ENCODE measurements around the gene AGPAT2. TPM values are rescaled to one million over a fixed set of nuclear protein-coding genes. Genes with fewer than 3 reads are reported as not detected.

AGPAT2 gene
- total RNA-seq, 4 donors from 2014 or later, result 66.2 to 80.6 (median 75.8) TPM

DNA sequence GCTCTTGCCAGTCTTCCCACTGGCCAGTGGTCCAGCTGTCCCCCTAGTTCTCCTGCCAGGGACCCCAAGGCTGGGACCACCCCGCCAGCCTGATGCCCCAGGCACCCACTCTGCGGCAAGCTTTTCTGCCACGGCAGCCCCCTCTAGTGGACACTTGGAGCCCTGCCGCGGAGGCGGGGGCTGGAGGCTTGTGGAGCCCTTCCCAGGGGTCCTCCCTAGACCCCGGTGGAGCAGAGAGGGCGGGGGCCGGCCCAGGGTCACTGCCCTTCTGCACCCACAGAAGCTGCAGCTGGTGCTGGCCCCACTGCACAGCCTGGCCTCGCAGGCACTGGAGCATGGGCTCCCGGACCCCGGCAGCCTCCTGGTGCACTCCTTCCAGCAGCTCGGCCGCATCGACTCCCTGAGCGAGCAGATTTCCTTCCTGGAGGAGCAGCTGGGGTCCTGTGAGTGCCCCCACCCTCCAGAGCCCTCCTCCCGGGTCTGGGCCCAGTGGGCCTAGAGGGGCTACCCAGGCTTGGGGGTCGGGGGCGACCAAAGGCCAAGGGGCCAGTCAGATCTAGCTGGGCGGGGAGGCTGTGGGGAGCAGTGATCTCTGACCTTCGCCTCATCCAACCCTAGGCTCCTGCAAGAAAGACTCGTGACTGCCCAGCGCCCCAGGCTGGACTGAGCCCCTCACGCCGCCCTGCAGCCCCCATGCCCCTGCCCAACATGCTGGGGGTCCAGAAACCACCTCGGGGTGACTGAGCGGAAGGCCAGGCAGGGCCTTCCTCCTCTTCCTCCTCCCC lies 15.4 kb downstream of the AGPAT2 start:
- H3K4me3 ChIP-seq, result peak overlapping the region in 1 of 4 donors; percentile 30
- no peaks in the 10 kb centered on the region for H3K9me3 ChIP-seq
- no peak for TF ChIP-seq POLR2A (IDR thresholded peaks at IDR 0.05)
- TF ChIP-seq, protein P1, sequence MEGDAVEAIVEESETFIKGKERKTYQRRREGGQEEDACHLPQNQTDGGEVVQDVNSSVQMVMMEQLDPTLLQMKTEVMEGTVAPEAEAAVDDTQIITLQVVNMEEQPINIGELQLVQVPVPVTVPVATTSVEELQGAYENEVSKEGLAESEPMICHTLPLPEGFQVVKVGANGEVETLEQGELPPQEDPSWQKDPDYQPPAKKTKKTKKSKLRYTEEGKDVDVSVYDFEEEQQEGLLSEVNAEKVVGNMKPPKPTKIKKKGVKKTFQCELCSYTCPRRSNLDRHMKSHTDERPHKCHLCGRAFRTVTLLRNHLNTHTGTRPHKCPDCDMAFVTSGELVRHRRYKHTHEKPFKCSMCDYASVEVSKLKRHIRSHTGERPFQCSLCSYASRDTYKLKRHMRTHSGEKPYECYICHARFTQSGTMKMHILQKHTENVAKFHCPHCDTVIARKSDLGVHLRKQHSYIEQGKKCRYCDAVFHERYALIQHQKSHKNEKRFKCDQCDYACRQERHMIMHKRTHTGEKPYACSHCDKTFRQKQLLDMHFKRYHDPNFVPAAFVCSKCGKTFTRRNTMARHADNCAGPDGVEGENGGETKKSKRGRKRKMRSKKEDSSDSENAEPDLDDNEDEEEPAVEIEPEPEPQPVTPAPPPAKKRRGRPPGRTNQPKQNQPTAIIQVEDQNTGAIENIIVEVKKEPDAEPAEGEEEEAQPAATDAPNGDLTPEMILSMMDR (IDR thresholded peaks at IDR 0.05), result peak; percentile 51 to 73 (median 68)
- no peak for DNase-seq
- peak overlapping the region in 2 of 4 donors; percentile 34 to 39 for H3K27ac ChIP-seq
- peaks cover 3 to 54% (median 8%) of the 10 kb centered on the region in 3 donors for H3K36me3 ChIP-seq
- WGBS, 2 donors, result 80 to 100% methylated on average over 1 to 2 of the region's 27 CpGs
- H3K4me1 ChIP-seq, result peaks cover 3 to 34% (median 4%) of the 10 kb centered on the region in 3 donors
- intact Hi-C loops (cut with DNase I), result no loop called here
- peaks cover 0 to 47% (median 5%) of the 10 kb centered on the region in 4 donors for H3K27me3 ChIP-seq

DNA sequence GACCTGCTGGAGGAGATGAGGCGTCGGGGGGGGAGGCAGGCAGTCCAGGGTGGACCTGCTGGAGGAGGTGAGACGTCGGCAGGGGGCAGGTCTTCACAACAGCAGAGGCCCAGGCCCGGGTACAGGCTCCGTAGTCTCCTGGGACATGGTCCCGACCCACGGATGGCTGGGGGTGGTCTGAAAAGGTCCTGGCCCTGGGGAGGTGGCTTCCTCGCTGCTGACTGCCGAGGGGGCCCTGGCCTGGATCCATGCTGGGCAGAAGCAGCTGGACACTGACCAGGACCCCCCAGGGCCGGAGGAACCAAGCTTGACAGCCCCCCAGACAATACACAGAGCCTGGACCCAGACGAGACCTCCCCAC lies 16.0 kb downstream of the AGPAT2 start:
- TF ChIP-seq, protein P1 (IDR thresholded peaks at IDR 0.05), result no peak
- TF ChIP-seq POLR2A (IDR thresholded peaks at IDR 0.05), result no peak
- peak overlapping the region in 1 of 4 donors; percentile 39 for H3K27ac ChIP-seq
- peaks cover 3 to 40% (median 7%) of the 10 kb centered on the region in 3 donors for H3K4me1 ChIP-seq
- peaks cover 0 to 50% (median 4%) of the 10 kb centered on the region in 3 donors for H3K36me3 ChIP-seq
- no peak for DNase-seq
- WGBS, 2 donors, result 26 to 41% methylated on average over 5 to 6 of the region's 12 CpGs
- peak overlapping the region in 1 of 4 donors; percentile 30 for H3K4me3 ChIP-seq
- intact Hi-C loops (cut with DNase I), result no loop called here
- peaks cover 0 to 53% (median 5%) of the 10 kb centered on the region in 4 donors for H3K27me3 ChIP-seq
- no peaks in the 10 kb centered on the region for H3K9me3 ChIP-seq

DNA sequence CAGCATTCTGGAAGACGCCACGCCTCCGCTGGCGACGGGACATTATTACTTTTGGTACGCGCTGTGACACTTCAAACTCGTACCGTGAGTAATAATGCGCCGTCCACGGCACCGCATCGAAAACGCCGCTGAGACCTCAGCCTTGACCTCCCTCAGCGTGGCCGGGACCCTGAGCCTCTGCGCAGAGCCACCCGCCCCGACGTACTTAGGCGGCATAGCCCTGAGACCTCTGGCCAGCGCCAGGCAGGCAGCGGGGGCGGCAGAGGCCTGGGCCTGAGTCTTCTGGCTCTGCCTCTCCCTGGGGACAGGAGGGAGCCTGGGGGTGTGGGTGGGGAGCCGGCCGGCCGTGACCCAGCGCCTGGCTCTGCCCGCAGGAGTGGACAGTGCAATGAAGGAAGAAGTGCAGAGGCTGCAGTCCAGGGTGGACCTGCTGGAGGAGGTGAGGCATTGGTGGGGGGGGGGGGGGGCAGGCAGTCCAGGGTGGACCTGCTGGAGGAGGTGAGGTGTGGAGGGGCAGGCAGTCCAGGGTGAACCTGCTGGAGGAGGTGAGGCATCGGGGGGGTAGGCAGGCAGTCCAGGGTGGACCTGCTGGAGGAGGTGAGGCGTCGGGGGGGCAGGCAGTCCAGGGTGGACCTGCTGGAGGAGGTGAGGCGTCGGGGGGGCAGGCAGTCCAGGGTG lies 16.5 kb downstream of the AGPAT2 start:
- Histone ChIP-seq H3K27me3 (peaks cover 0 to 57% (median 5%) of the 10 kb centered on the region in 4 donors), H3K36me3 (peaks cover 0 to 45% (median 0%) of the 10 kb centered on the region in 3 donors), H3K4me3 (peak overlapping the region in 2 of 4 donors; percentile 18 to 65), H3K9me3 (no peaks in the 10 kb centered on the region), H3K4me1 (peaks cover 3 to 42% (median 11%) of the 10 kb centered on the region in 3 donors), H3K27ac (peak overlapping the region in 3 of 4 donors; percentile 20 to 62 (median 58))
- TF ChIP-seq, protein P1 (IDR thresholded peaks at IDR 0.05), result no peak
- no peak for TF ChIP-seq POLR2A (IDR thresholded peaks at IDR 0.05)
- intact Hi-C loops (cut with DNase I), result no loop called here
- no peak for DNase-seq
- WGBS, 2 donors, result 70% methylated on average over 10 of the region's 36 CpGs; no CpG with 5 or more reads in 1 of the 2 donors

DNA sequence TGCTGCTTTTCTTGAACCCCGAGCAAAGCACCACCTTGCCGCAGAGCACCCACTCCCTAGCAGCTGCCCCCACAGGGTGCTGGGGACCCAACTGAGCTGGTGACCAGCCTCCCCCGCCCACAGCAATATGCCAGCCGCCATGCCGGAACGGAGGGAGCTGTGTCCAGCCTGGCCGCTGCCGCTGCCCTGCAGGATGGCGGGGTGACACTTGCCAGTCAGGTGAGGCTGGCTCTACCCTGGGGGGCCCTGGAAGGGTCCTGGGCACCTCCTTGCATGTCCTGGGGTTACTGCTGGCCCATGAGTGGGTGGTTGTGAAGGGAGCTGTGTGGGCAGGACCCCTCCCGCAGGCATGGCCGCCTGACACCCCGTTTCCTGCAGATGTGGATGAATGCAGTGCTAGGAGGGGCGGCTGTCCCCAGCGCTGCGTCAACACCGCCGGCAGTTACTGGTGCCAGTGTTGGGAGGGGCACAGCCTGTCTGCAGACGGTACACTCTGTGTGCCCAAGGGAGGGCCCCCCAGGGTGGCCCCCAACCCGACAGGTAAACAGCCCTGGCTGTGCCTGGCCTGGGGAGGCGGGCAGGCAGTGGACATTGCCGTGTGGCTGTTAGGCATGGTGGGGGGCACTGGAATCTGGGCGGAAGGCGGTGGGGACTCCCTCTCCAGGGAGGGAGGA lies 17.3 kb downstream of the AGPAT2 start:
- Histone ChIP-seq H3K4me3 (peak overlapping the region in 3 of 4 donors; percentile 43 to 65 (median 54)), H3K9me3 (no peaks in the 10 kb centered on the region), H3K4me1 (peaks cover 7 to 40% (median 7%) of the 10 kb centered on the region in 3 donors), H3K27me3 (peaks cover 0 to 63% (median 5%) of the 10 kb centered on the region in 4 donors), H3K36me3 (peaks cover 0 to 41% (median 0%) of the 10 kb centered on the region in 3 donors), H3K27ac (peak overlapping the region in 3 of 4 donors; percentile 30 to 62 (median 58))
- TF ChIP-seq, protein P1 (IDR thresholded peaks at IDR 0.05), result no peak
- TF ChIP-seq POLR2A (IDR thresholded peaks at IDR 0.05), result no peak
- WGBS, 2 donors, result 40 to 100% methylated on average over 1 to 5 of the region's 23 CpGs
- intact Hi-C loops (cut with DNase I), result no loop called here
- no peak for DNase-seq
